GM18508 (cell line): Measurements from ENCODE around the gene DEPDC5.
"Not testable (repeated sequence)": the region's sequence is repeated elsewhere in the genome, so short reads cannot be mapped to it uniquely, and the experiment has no call there.

Experiments
- ATAC-seq: cut with Tn5 transposase; IDR thresholded peaks from one replicate; pipeline ENCODE4 v1.9.1; 2021; ENCODE audit warnings: moderate number of reproducible peaks; ENCODE audit not compliant: insufficient read depth, unreplicated experiment

DEPDC5 gene

GRCh38 chr22:31812977-31813605 is 59.3 kb downstream of the DEPDC5 start:
- ATAC-seq, result no peak

GRCh38 chr22:31813898-31814297 is 60.1 kb downstream of the DEPDC5 start:
- ATAC-seq, result not testable (repeated sequence)

GRCh38 chr22:31814942-31815341 is 61.1 kb downstream of the DEPDC5 start:
- no peak for ATAC-seq

- ATAC-seq, result not testable (repeated sequence)
Measured at GRCh38 chr22:31815383-31815814, 61.6 kb downstream of the DEPDC5 start.

GRCh38 chr22:31816750-31817149 is 62.9 kb downstream of the DEPDC5 start:
- ATAC-seq, result no peak

- ATAC-seq, result no peak
Measured at GRCh38 chr22:31818481-31819392, 64.9 kb downstream of the DEPDC5 start.

GRCh38 chr22:31820655-31821054 is 66.8 kb downstream of the DEPDC5 start:
- ATAC-seq, result no peak

- no peak for ATAC-seq
Measured at GRCh38 chr22:31821572-31821971, 67.8 kb downstream of the DEPDC5 start.

GRCh38 chr22:31822523-31822922 is 68.7 kb downstream of the DEPDC5 start:
- ATAC-seq, result no peak

GRCh38 chr22:31825513-31825912 is 71.7 kb downstream of the DEPDC5 start:
- ATAC-seq, result no peak

- no peak for ATAC-seq
Measured at GRCh38 chr22:31826443-31826842, 72.6 kb downstream of the DEPDC5 start.

- ATAC-seq, result no peak
Measured at GRCh38 chr22:31828739-31829138, 74.9 kb downstream of the DEPDC5 start.

GRCh38 chr22:31829505-31829904 is 75.7 kb downstream of the DEPDC5 start:
- ATAC-seq, result no peak

- no peak for ATAC-seq
Measured at GRCh38 chr22:31830721-31831070, 76.9 kb downstream of the DEPDC5 start.

- ATAC-seq, result no peak
Measured at GRCh38 chr22:31833930-31834329, 80.1 kb downstream of the DEPDC5 start.

GRCh38 chr22:31836010-31836409 is 82.2 kb downstream of the DEPDC5 start:
- no peak for ATAC-seq

- ATAC-seq, result no peak
Measured at GRCh38 chr22:31838917-31839316, 85.1 kb downstream of the DEPDC5 start.

- no peak for ATAC-seq
Measured at GRCh38 chr22:31839986-31840385, 86.2 kb downstream of the DEPDC5 start.

GRCh38 chr22:31840585-31840984 is 86.8 kb downstream of the DEPDC5 start:
- ATAC-seq, result no peak

GRCh38 chr22:31841078-31841827 is 87.4 kb downstream of the DEPDC5 start:
- no peak for ATAC-seq

GRCh38 chr22:31843526-31843925 is 89.7 kb downstream of the DEPDC5 start:
- ATAC-seq, result no peak
